ENCODE results near the gene ALG9.

ALG9 gene

DNA sequence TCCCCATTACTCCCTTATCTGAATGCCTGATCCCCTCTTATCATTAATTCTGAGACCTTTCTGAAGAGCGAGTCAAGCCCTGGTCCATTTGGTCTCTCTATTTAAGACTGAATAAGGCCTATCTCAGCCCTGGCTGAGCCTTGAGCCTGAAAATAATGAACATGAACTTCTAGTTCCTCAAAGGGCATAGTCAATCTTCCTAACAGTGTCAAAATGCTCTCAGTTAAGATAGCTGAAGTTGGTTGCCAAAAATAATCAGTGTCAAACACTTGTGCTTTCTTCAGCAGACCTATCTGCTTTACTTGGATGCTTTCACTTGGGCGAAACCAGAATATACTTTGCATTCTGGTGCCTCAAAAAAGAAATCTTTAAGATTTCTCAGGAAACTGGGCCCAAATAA lies 62.5 kb downstream of the ALG9 start:
- in situ Hi-C loops (cut with MboI; ENCODE audit: low pct_unique_long_range_greater_than_20kb, low sequenced_read_pairs, unreplicated experiment): no loop called here

DNA sequence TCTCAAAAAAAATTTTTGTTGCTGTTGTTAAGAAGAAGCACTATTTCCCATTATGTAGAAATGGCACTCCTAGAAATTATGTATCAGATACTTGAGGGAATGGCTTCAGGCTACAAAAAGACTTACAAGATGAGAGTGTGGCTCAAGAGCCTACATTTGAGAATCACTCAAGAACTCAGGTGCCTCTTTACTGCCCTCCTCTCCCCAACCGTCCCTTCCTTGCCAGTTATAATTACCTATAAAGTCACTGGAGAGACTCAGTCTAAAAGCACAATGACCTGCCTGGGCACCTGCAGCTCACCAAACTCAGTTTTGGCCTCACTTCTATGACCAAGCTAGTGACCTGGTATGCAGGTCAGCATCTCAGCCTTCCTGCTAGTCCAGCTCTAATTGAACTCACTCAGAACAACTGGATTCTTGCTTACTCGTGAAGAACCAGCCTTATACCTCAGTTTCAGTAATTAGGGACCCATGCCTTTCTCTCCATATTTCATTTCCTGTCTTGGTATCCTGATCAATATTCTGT lies 63.3 kb downstream of the ALG9 start:
- TF ChIP-seq, protein P1, sequence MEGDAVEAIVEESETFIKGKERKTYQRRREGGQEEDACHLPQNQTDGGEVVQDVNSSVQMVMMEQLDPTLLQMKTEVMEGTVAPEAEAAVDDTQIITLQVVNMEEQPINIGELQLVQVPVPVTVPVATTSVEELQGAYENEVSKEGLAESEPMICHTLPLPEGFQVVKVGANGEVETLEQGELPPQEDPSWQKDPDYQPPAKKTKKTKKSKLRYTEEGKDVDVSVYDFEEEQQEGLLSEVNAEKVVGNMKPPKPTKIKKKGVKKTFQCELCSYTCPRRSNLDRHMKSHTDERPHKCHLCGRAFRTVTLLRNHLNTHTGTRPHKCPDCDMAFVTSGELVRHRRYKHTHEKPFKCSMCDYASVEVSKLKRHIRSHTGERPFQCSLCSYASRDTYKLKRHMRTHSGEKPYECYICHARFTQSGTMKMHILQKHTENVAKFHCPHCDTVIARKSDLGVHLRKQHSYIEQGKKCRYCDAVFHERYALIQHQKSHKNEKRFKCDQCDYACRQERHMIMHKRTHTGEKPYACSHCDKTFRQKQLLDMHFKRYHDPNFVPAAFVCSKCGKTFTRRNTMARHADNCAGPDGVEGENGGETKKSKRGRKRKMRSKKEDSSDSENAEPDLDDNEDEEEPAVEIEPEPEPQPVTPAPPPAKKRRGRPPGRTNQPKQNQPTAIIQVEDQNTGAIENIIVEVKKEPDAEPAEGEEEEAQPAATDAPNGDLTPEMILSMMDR (IDR thresholded peaks at IDR 0.05; ENCODE audit: extremely low read depth, insufficient read depth, missing control alignments): no peak
- no peak for DNase-seq (ENCODE audit: low spot score)
- in situ Hi-C loops (cut with MboI; ENCODE audit: low pct_unique_long_range_greater_than_20kb, low sequenced_read_pairs, unreplicated experiment): no loop called here

More for the DNA sequence above, 62.5 kb downstream of the ALG9 start:
- DNase-seq (ENCODE audit: low spot score): no peak
- TF ChIP-seq, protein P1 (IDR thresholded peaks at IDR 0.05; ENCODE audit: extremely low read depth, insufficient read depth, missing control alignments): no peak

- TF ChIP-seq, protein P1 (IDR thresholded peaks at IDR 0.05; ENCODE audit: extremely low read depth, insufficient read depth, missing control alignments): no peak
Measured at GRCh38 chr11:111807076-111807475, 64.3 kb downstream of the ALG9 start.

GRCh38 chr11:111801135-111801534 lies 70.2 kb downstream of the ALG9 start:
- TF ChIP-seq, protein P1 (IDR thresholded peaks at IDR 0.05; ENCODE audit: extremely low read depth, insufficient read depth, missing control alignments): no peak
- in situ Hi-C loops (cut with MboI; ENCODE audit: low pct_unique_long_range_greater_than_20kb, low sequenced_read_pairs, unreplicated experiment): no loop called here

More at GRCh38 chr11:111807076-111807475, 64.3 kb downstream of the ALG9 start:
- DNase-seq (ENCODE audit: low spot score): no peak
- in situ Hi-C loops (cut with MboI; ENCODE audit: low pct_unique_long_range_greater_than_20kb, low sequenced_read_pairs, unreplicated experiment): no loop called here

GRCh38 chr11:111798279-111798678 lies 73.1 kb downstream of the ALG9 start:
- in situ Hi-C loops (cut with MboI; ENCODE audit: low pct_unique_long_range_greater_than_20kb, low sequenced_read_pairs, unreplicated experiment): no loop called here
- DNase-seq (ENCODE audit: low spot score): no peak
- TF ChIP-seq, protein P1 (IDR thresholded peaks at IDR 0.05; ENCODE audit: extremely low read depth, insufficient read depth, missing control alignments): no peak

More at GRCh38 chr11:111801135-111801534, 70.2 kb downstream of the ALG9 start:
- DNase-seq (ENCODE audit: low spot score): no peak

GRCh38 chr11:111797145-111797581 lies 74.2 kb downstream of the ALG9 start:
- TF ChIP-seq, protein P1 (IDR thresholded peaks at IDR 0.05; ENCODE audit: extremely low read depth, insufficient read depth, missing control alignments): no peak
- in situ Hi-C loops (cut with MboI; ENCODE audit: low pct_unique_long_range_greater_than_20kb, low sequenced_read_pairs, unreplicated experiment): no loop called here
- peak; percentile 13 for DNase-seq (ENCODE audit: low spot score)
